Muscle of arm (tissue), 14 donors: ENCODE results near the gene SMLR1. TPM values are rescaled to one million over a fixed set of nuclear protein-coding genes. Genes with fewer than 3 reads are reported as not detected.
"Not testable (repeated sequence)": the region's sequence is repeated elsewhere in the genome, so short reads cannot be mapped to it uniquely, and the experiment has no call there.

ENCODE experiments used
- DNase-seq: peaks from one replicate; pipeline ENCODE4 v3.0.0-alpha.2; 2013
- long read RNA-seq, 11 donors: transcript quantifications; one replicate each; lab custom pipeline, GENCODE V29; 2026
- polyA plus RNA-seq, 12 donors: library from polyadenylated mRNA; unstranded; fragments of 120-200 nt; gene quantifications; one replicate each; pipeline ENCODE4 v1.2.1, GENCODE V29; 2013; ENCODE audit not compliant: insufficient read length in 12 of 12

The SMLR1 gene
- under 1 TPM in 10 of 12 donors, not detected in 2; 0.05 to 0.47 (median 0.10) TPM for polyA plus RNA-seq
- long read RNA-seq, donor 1, transcript SMLR1-201 (2 exons, 2,512 nt), result major isoform, 33 of 33 reads
- long read RNA-seq, donor 1, partial matches to known transcripts, result 0 of 33 reads
- long read RNA-seq, donor 1, other reads (novel, unspliced or antisense), result 0 of 33 reads
- long read RNA-seq, donor 2, result 0 reads
- long read RNA-seq, donor 3, partial matches to known transcripts, result 0 of 1 reads
- long read RNA-seq, donor 3, other reads (novel, unspliced or antisense), result 0 of 1 reads
- long read RNA-seq, donor 4, result 0 reads
- long read RNA-seq, donor 5, partial matches to known transcripts, result 217 of 245 reads
- long read RNA-seq, donor 5, other reads (novel, unspliced or antisense), result 27 of 245 reads
- long read RNA-seq, donor 6, result 0 reads
- long read RNA-seq, donor 7, result 0 reads
- long read RNA-seq, donor 8, result 0 reads
- long read RNA-seq, donor 9, result 0 reads
- long read RNA-seq, donor 10, result 0 reads
- long read RNA-seq, donor 11, result 0 reads

GRCh38 chr6:130827247-130828149 is at the start of gene SMLR1:
Gene SMLR1 (plus strand): TSS chr6:130827406. CDS start chr6:130827414, 8 bp downstream.
- DNase-seq, result no peak

- DNase-seq, result peak; percentile 63
Measured at GRCh38 chr6:130778946-130779657, 48.1 kb upstream of the SMLR1 start.

- DNase-seq, result no peak
Measured at GRCh38 chr6:130779658-130780033, 47.6 kb upstream of the SMLR1 start.

GRCh38 chr6:130780122-130780521 is 47.1 kb upstream of the SMLR1 start:
- DNase-seq, result no peak

GRCh38 chr6:130781557-130781956 is 45.6 kb upstream of the SMLR1 start:
- DNase-seq, result no peak

GRCh38 chr6:130783416-130784107 is 43.6 kb upstream of the SMLR1 start:
- no peak for DNase-seq

- no peak for DNase-seq
Measured at GRCh38 chr6:130787726-130788500, 39.3 kb upstream of the SMLR1 start.

GRCh38 chr6:130788954-130789353 is 38.3 kb upstream of the SMLR1 start:
- DNase-seq, result no peak

GRCh38 chr6:130794010-130794697 is 33.1 kb upstream of the SMLR1 start:
- no peak for DNase-seq

GRCh38 chr6:130794738-130795137 is 32.5 kb upstream of the SMLR1 start:
- DNase-seq, result peak; percentile 25

GRCh38 chr6:130796313-130796905 is 30.8 kb upstream of the SMLR1 start:
- DNase-seq, result peak; percentile 20

- DNase-seq, result no peak
Measured at GRCh38 chr6:130797061-130797460, 30.1 kb upstream of the SMLR1 start.

- DNase-seq, result not testable (repeated sequence)
Measured at GRCh38 chr6:130801368-130801767, 25.8 kb upstream of the SMLR1 start.

- no peak for DNase-seq
Measured at GRCh38 chr6:130810307-130811030, 16.7 kb upstream of the SMLR1 start.

GRCh38 chr6:130811932-130812331 is 15.3 kb upstream of the SMLR1 start:
- DNase-seq, result no peak

- no peak for DNase-seq
Measured at GRCh38 chr6:130814506-130814905, 12.7 kb upstream of the SMLR1 start.

- no peak for DNase-seq
Measured at GRCh38 chr6:130815200-130816071, 11.8 kb upstream of the SMLR1 start.

- no peak for DNase-seq
Measured at GRCh38 chr6:130822736-130823135, 4.5 kb upstream of the SMLR1 start.
